H9 (cell line): Measurements from ENCODE around the gene MTCH1. TPM values are rescaled to one million over a fixed set of nuclear protein-coding genes. Genes with fewer than 3 reads are reported as not detected.

Experiments used
- DNase-seq: peaks from one replicate; pipeline ENCODE4 v3.0.0-alpha.2; 2017
- H2AFZ ChIP-seq: one replicate; pipeline ENCODE4 v1.6.1; 2013; ENCODE audit warnings: mild to moderate bottlenecking, low read length, control low read depth, moderate library complexity
- H2AK5ac ChIP-seq: 2 replicates; pipeline ENCODE4 v1.6.1; 2013; ENCODE audit warnings: low read length, control low read depth, mixed read lengths; ENCODE audit not compliant: insufficient read length
- H2BK120ac ChIP-seq: one replicate; pipeline ENCODE4 v1.6.1; 2013; ENCODE audit warnings: low read depth, mild to moderate bottlenecking, low read length, control low read depth, inconsistent platforms; ENCODE audit not compliant: poor library complexity, severe bottlenecking
- H2BK12ac ChIP-seq: 2 replicates; pipeline ENCODE4 v1.6.1; 2013; ENCODE audit warnings: low read length, control low read depth, mixed read lengths, low read depth; ENCODE audit not compliant: insufficient read length
- H2BK15ac ChIP-seq: 2 replicates; pipeline ENCODE4 v1.6.1; 2013; ENCODE audit warnings: low read depth, low read length, control low read depth
- H2BK20ac ChIP-seq: one replicate; pipeline ENCODE4 v1.6.1; 2013; ENCODE audit warnings: low read depth, mild to moderate bottlenecking, low read length, control low read depth, inconsistent platforms; ENCODE audit not compliant: poor library complexity, severe bottlenecking
- H2BK5ac ChIP-seq: 2 replicates; pipeline ENCODE4 v1.6.1; 2013; ENCODE audit warnings: low read length, control low read depth, mixed read lengths; ENCODE audit not compliant: insufficient read length
- H3K14ac ChIP-seq: 2 replicates; pipeline ENCODE4 v1.6.1; 2013; ENCODE audit warnings: low read length, control low read depth; ENCODE audit not compliant: insufficient read depth
- H3K18ac ChIP-seq: 2 replicates; pipeline ENCODE4 v1.6.1; 2013; ENCODE audit warnings: low read depth, mild to moderate bottlenecking, mixed read lengths, low read length, control low read depth; ENCODE audit not compliant: insufficient read length
- H3K23ac ChIP-seq: 2 replicates; pipeline ENCODE4 v1.6.1; 2013; ENCODE audit warnings: low read length, control low read depth, mixed read lengths, low read depth; ENCODE audit not compliant: insufficient read length
- H3K23me2 ChIP-seq: 2 replicates; pipeline ENCODE4 v1.6.1; 2013; ENCODE audit warnings: low read depth, mild to moderate bottlenecking, mixed read lengths, low read length, control low read depth; ENCODE audit not compliant: insufficient read length, poor library complexity, severe bottlenecking
- H3K27ac ChIP-seq: 2 replicates; pipeline ENCODE4 v1.5.1; 2013; ENCODE audit warnings: low read length, control low read depth, mixed read lengths, low read depth; ENCODE audit not compliant: insufficient read length
- H3K27me3 ChIP-seq: 2 replicates; pipeline ENCODE4 v1.6.1; 2013; ENCODE audit warnings: low read length, control low read depth, inconsistent platforms; ENCODE audit not compliant: insufficient read depth
- H3K4ac ChIP-seq: 2 replicates; pipeline ENCODE4 v1.6.1; 2013; ENCODE audit warnings: low read depth, mild to moderate bottlenecking, control low read depth, inconsistent platforms, low read length, moderate library complexity
- H3K4me1 ChIP-seq: 2 replicates; pipeline ENCODE4 v1.6.1; 2013; ENCODE audit warnings: low read length, control low read depth, inconsistent platforms; ENCODE audit not compliant: insufficient read depth
- H3K4me2 ChIP-seq: 2 replicates; pipeline ENCODE4 v1.6.1; 2013; ENCODE audit warnings: low read length, control low read depth, mixed read lengths; ENCODE audit not compliant: insufficient read length, insufficient read depth
- H3K56ac ChIP-seq: 2 replicates; pipeline ENCODE4 v1.6.1; 2013; ENCODE audit warnings: low read depth, mild to moderate bottlenecking, mixed read lengths, low read length, control low read depth; ENCODE audit not compliant: insufficient read length
- H3K79me1 ChIP-seq: 2 replicates; pipeline ENCODE4 v1.6.1; 2013; ENCODE audit warnings: low read depth, mild to moderate bottlenecking, moderate library complexity, low read length, control low read depth, inconsistent platforms; ENCODE audit not compliant: insufficient read depth, poor library complexity, severe bottlenecking
- H3K79me2 ChIP-seq: 2 replicates; pipeline ENCODE4 v1.6.1; 2013; ENCODE audit warnings: low read length, control low read depth, inconsistent platforms; ENCODE audit not compliant: insufficient read depth
- H3K9ac ChIP-seq: 2 replicates; pipeline ENCODE4 v1.6.1; 2013; ENCODE audit warnings: low read length, control low read depth, mixed read lengths; ENCODE audit not compliant: insufficient read length; ENCODE audit errors: extremely low read depth
- H3K9me3 ChIP-seq: one replicate; pipeline ENCODE4 v1.6.1; 2013; ENCODE audit warnings: low read depth, low read length, inconsistent platforms; ENCODE audit not compliant: control insufficient read depth
- H3T11ph ChIP-seq: one replicate; pipeline ENCODE4 v1.6.1; 2013; ENCODE audit warnings: mild to moderate bottlenecking, low read length, control low read depth, inconsistent platforms
- H4K20me1 ChIP-seq: one replicate; pipeline ENCODE4 v1.6.1; 2013; ENCODE audit not compliant: control insufficient read depth, insufficient read length, insufficient read depth
- H4K5ac ChIP-seq: 2 replicates; pipeline ENCODE4 v1.6.1; 2013; ENCODE audit warnings: low read depth, mild to moderate bottlenecking, mixed read lengths, low read length, control low read depth; ENCODE audit not compliant: insufficient read length
- H4K8ac ChIP-seq: replicated peaks from 2 replicates; pipeline ENCODE4 v1.6.1; 2013; ENCODE audit warnings: low read length, control low read depth, mixed read lengths, low read depth; ENCODE audit not compliant: insufficient read length
- H4K91ac ChIP-seq: 2 replicates; pipeline ENCODE4 v1.6.1; 2013; ENCODE audit warnings: low read depth, mild to moderate bottlenecking, moderate library complexity, mixed read lengths, low read length, control low read depth; ENCODE audit not compliant: insufficient read length
- H3K27ac Mint-ChIP-seq, 3 experiments: 2 replicates in 2 of 3; 3 replicates in 1 of 3; pipeline ENCODE4 v1.8.0; 2020 to 2021; ENCODE audit warnings: mixed read lengths in 3 of 3, mild to moderate bottlenecking in 1 of 3, moderate library complexity in 1 of 3
- H3K27me3 Mint-ChIP-seq: 2 replicates; pipeline ENCODE4 v1.8.0; 2021; ENCODE audit warnings: low read depth, mild to moderate bottlenecking, moderate library complexity, mixed read lengths
- H3K36me3 Mint-ChIP-seq, 3 experiments: 2 replicates in 2 of 3; 3 replicates in 1 of 3; pipeline ENCODE4 v1.8.0; 2020 to 2021; ENCODE audit warnings: low read depth in 3 of 3, mixed read lengths in 3 of 3; ENCODE audit not compliant: insufficient read depth in 1 of 3
- H3K4me1 Mint-ChIP-seq, 2 experiments: 2 replicates each; pipeline ENCODE4 v1.8.0; 2020; ENCODE audit warnings: mixed read lengths in 2 of 2
- H3K4me3 Mint-ChIP-seq, 2 experiments: 2 replicates in 1 of 2; 3 replicates in 1 of 2; pipeline ENCODE4 v1.8.0; 2020 to 2021; ENCODE audit warnings: mild to moderate bottlenecking in 2 of 2, mixed read lengths in 2 of 2, moderate library complexity in 1 of 2
- H3K9me3 Mint-ChIP-seq, 2 experiments: 2 replicates in 1 of 2; 3 replicates in 1 of 2; pipeline ENCODE4 v1.8.0; 2020; ENCODE audit warnings: mild to moderate bottlenecking in 2 of 2, mixed read lengths in 2 of 2, moderate library complexity in 1 of 2
- CTCF ChIP-seq: fragments of 200-600 bp; sonication (generic); conservative IDR thresholded peaks from 3 replicates; pipeline ENCODE4 v1.8.0; 2021; ENCODE audit warnings: antibody characterized with exemption, mild to moderate bottlenecking
- WGBS: extraction: QIAGEN DNeasy Blood & Tissue Kit; methylation state at CpG from one replicate; pipeline ENCODE4 v1.1.7; 2013; ENCODE audit warnings: missing lambda C conversion rate, low lambda C conversion rate, mixed read lengths; ENCODE audit not compliant: insufficient read length; ENCODE audit errors: extremely low coverage; 5-methylcytosine and 5-hydroxymethylcytosine counted together
- total RNA-seq: library from RNA; stranded (reverse); gene quantifications from 2 replicates; pipeline ENCODE4 v1.2.1, GENCODE V29; 2021

Gene MTCH1
- total RNA-seq, 1 experiment from 2014 or later = 200 TPM

GRCh38 chr6:36955671-36956445 lies 30.1 kb downstream of the MTCH1 start:
- Histone ChIP-seq H2BK120ac (no peak overlapping the region), H2AK5ac (no peak overlapping the region), H3K18ac (no peak overlapping the region), H2AFZ (no peak overlapping the region), H2BK5ac (no peak overlapping the region), H3K14ac (no peak overlapping the region), H2BK20ac (no peak overlapping the region), H3K27me3 (no peaks in the 10 kb centered on the region), H2BK12ac (no peak overlapping the region), H3K4me2 (no peak overlapping the region), H4K91ac (no peak overlapping the region), H3K56ac (no peak overlapping the region), H3T11ph (no peak overlapping the region), H3K79me1 (no peaks in the 10 kb centered on the region), H3K27ac (no peak overlapping the region), H4K5ac (no peak overlapping the region), H3K4ac (no peak overlapping the region), H3K79me2 (no peaks in the 10 kb centered on the region), H3K23me2 (no peaks in the 10 kb centered on the region), H2BK15ac (no peak overlapping the region), H3K9me3 (no peaks in the 10 kb centered on the region), H4K8ac (no peak overlapping the region), H3K4me1 (no peaks in the 10 kb centered on the region), H4K20me1 (no peaks in the 10 kb centered on the region), H3K9ac (no peak overlapping the region), H3K23ac (no peak overlapping the region)
- no peak for DNase-seq
- no peak overlapping the region; a peak in 1 of 7 replicates for H3K27ac Mint-ChIP-seq
- no peaks in the 10 kb centered on the region for H3K27me3 Mint-ChIP-seq
- TF ChIP-seq CTCF = no peak
- no peaks in the 10 kb centered on the region for H3K36me3 Mint-ChIP-seq
- no peak overlapping the region for H3K4me3 Mint-ChIP-seq
- WGBS = no CpG with 5 or more reads among the region's 9 CpGs
- peaks cover 7 to 10% of the 10 kb centered on the region in 2 experiments; a peak in 3 of 4 replicates for H3K4me1 Mint-ChIP-seq
- no peaks in the 10 kb centered on the region for H3K9me3 Mint-ChIP-seq
